HepG2 (cell line): Measurements from ENCODE around the gene CUL9. TPM values are rescaled to one million over a fixed set of nuclear protein-coding genes. Genes with fewer than 3 reads are reported as not detected.
A peak's percentile ranks its signal among the peaks of the same experiment; 100 is the strongest.

ENCODE experiments used
- ATF4 ChIP-seq, 2 experiments: fragments of 450-650 bp in 1 of 2; sonication (generic) in 1 of 2; formaldehyde crosslinking; IDR thresholded peaks; 2 replicates each; pipeline versions ENCODE4 v1.5.0 to v1.8.0; 2020 to 2022; ENCODE audit warnings: mild to moderate bottlenecking in 1 of 2, missing genetic modification reagents in 1 of 2
- CBFB ChIP-seq: sonication (generic); formaldehyde crosslinking; IDR thresholded peaks from 2 replicates; pipeline ENCODE4 v1.4.0; 2020; ENCODE audit warnings: missing genetic modification reagents
- FOXA3 ChIP-seq: IDR thresholded peaks from 2 replicates; pipeline ENCODE4 v1.6.1; 2016; ENCODE audit warnings: missing genetic modification reagents, missing compliant biosample characterization
- GATAD2A ChIP-seq: IDR thresholded peaks from 2 replicates; pipeline ENCODE4 v1.6.1; 2016
- HMG20A ChIP-seq: IDR thresholded peaks from 2 replicates; pipeline ENCODE4 v1.6.1; 2016; ENCODE audit warnings: borderline replicate concordance
- MTF1 ChIP-seq: sonication (generic); formaldehyde crosslinking; IDR thresholded peaks from 2 replicates; pipeline ENCODE4 v1.5.0; 2020; ENCODE audit warnings: missing genetic modification reagents
- SALL2 ChIP-seq: sonication (generic); formaldehyde crosslinking; IDR thresholded peaks from 2 replicates; pipeline ENCODE4 v1.8.1; 2023; ENCODE audit warnings: mild to moderate bottlenecking, missing genetic modification reagents, inconsistent platforms
- THAP9 ChIP-seq: sonication (generic); formaldehyde crosslinking; IDR thresholded peaks from 2 replicates; pipeline ENCODE4; 2020; ENCODE audit warnings: missing genetic modification reagents, mild to moderate bottlenecking, borderline replicate concordance
- ZBTB46 ChIP-seq: sonication (generic); formaldehyde crosslinking; IDR thresholded peaks from 2 replicates; pipeline ENCODE4 v1.4.0; 2020; ENCODE audit warnings: mild to moderate bottlenecking, missing genetic modification reagents, borderline replicate concordance
- ZNF318 ChIP-seq: sonication (generic); formaldehyde crosslinking; IDR thresholded peaks from 2 replicates; pipeline ENCODE4 v1.4.0; 2020; ENCODE audit warnings: mild to moderate bottlenecking, missing genetic modification reagents
- ZNF740 ChIP-seq: sonication (generic); formaldehyde crosslinking; IDR thresholded peaks from 2 replicates; pipeline ENCODE4 v1.4.0; 2020; ENCODE audit warnings: missing genetic modification reagents
- ZNF841 ChIP-seq: sonication (generic); formaldehyde crosslinking; IDR thresholded peaks from 2 replicates; pipeline ENCODE4 v1.8.1; 2023; ENCODE audit warnings: missing genetic modification reagents, borderline replicate concordance
- ZNF878 ChIP-seq: sonication (generic); formaldehyde crosslinking; IDR thresholded peaks from 2 replicates; pipeline ENCODE4 v1.8.1; 2023; ENCODE audit warnings: mild to moderate bottlenecking, missing genetic modification reagents, moderate library complexity
- polyA plus RNA-seq, 8 experiments: library from polyadenylated mRNA; depleted of rRNA in 3 of 8; stranded (reverse) in 7 of 8; unstranded in 1 of 8; fragments of >200 nt; fragmentation: Illumina TruSeq in 4 of 8; extraction: Trizol in 4 of 8; gene quantifications; 2 replicates each; pipeline versions ENCODE4 v1.2.1 to v1.2.3, GENCODE V29; 2011 to 2016; ENCODE audit warnings: low read depth in 4 of 8, missing spikeins in 1 of 8, mixed read lengths in 1 of 8; ENCODE audit not compliant: insufficient read depth in 1 of 8
- total RNA-seq, 5 experiments: library from RNA; depleted of rRNA; stranded (reverse); fragments of >200 nt; fragmentation: Illumina TruSeq; extraction: Trizol; gene quantifications; 2 replicates each; pipeline ENCODE4 v1.2.3, GENCODE V29; 2016; ENCODE audit warnings: low read depth in 1 of 5

Gene CUL9
- total and polyA plus RNA-seq, 2 of the 13 experiments (the other 11 are each of a cell fraction or from before 2014, with no cell fraction given) = 11.4 to 13.7 TPM

GRCh38 chr6:43262000-43262779 is 80.2 kb downstream of the CUL9 start (continued):
- TF ChIP-seq ATF4 (CRISPR knock-in tag; IDR thresholded peaks at IDR 0.05) = peak in 1 of 2 experiments; percentile 82; a peak in 2 of 4 replicates
- TF ChIP-seq MTF1 (CRISPR knock-in tag) = no peak
- TF ChIP-seq ZNF318 = no peak
- TF ChIP-seq ZNF878 = no peak
- peak; percentile 75 for TF ChIP-seq GATAD2A (CRISPR knock-in tag)
- no peak for TF ChIP-seq ZNF841
- peak; percentile 58; the same call in 1 of the 2 replicates for TF ChIP-seq FOXA3 (CRISPR knock-in tag)
- TF ChIP-seq THAP9 = peak; percentile 21; the same call in 1 of the 2 replicates
- TF ChIP-seq CBFB (CRISPR knock-in tag) = 0 out of 2 replicates have a peak, but pooled peaks have one; percentile 25
- TF ChIP-seq ZBTB46 = no peak
- TF ChIP-seq HMG20A (CRISPR knock-in tag) = no peak
- TF ChIP-seq ZNF740 (CRISPR knock-in tag) = no peak
- TF ChIP-seq SALL2 (CRISPR knock-in tag) = peak; percentile 33; the same call in 1 of the 2 replicates
